Measurements from ENCODE around the gene MSI2. TPM values are rescaled to one million over a fixed set of nuclear protein-coding genes. Genes with fewer than 3 reads are reported as not detected.

Gene MSI2
- polyA plus RNA-seq, 12 donors: 24.1 to 40.3 (median 34.1) TPM; not detected in 1

- DNase-seq: no peak
These were observed 176.4 kb downstream of the MSI2 start for GRCh38 chr17:57432507-57433277.

DNA sequence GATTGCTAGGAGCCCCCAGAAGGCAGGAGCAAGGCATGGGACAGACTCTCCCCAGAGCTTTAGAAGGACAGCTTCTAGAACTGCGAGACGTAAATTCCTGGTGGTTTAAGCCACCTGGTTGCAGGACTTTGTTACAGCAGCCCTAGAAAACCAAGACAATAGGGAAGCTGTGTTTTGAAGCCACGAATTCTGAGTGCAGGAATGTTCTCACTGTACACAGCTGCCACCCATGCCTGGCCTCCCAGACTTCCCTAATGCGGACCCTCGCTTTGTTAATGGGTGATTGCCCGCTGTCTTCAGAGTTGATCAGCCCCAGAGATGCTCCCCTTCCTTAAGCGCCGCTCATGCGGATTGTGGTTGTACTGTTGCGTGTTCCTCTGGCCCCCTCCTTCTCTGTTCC lies 177.1 kb downstream of the MSI2 start:
- no peak for DNase-seq

DNA sequence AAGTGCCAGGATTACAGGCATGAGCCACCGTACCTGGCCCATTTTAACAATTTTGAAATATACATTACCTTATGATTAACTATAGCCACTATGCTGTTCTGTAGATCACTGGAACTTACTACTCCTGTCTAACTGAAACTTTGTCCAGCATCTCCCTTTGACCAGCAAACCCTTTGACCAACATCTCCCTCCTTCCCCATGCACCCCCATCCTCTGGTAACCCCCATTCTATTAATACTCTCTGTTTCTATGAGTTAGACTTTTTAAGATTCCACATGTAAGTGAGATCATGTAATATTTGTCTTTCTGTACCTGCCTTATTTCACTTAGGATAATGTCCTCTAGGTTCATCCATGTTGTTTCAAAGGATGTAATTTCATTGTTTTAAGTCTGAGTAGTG lies 178.0 kb downstream of the MSI2 start:
- DNase-seq: no peak

DNA sequence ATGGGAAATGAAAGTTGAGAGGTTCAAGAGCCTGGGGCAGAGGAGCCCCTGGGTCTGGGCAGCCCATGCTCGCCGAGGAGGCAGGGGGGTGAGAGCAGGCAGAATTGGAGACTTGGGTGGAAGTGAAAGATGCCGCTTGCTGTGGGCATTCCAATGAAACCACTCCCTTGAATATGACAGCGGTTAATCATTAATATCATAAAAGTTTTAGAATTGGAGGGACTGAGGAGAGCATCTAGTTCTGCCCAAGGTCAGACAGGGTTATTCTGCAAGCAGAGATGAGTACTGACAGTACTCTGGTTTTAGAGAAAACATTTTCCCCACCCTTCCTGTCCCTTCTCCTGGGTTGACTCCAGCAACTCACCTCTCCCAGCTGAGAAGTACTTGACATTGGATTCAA lies 180.2 kb downstream of the MSI2 start:
- no peak for DNase-seq

- DNase-seq: no peak
These were observed 181.9 kb downstream of the MSI2 start for GRCh38 chr17:57438066-57438731.

DNA sequence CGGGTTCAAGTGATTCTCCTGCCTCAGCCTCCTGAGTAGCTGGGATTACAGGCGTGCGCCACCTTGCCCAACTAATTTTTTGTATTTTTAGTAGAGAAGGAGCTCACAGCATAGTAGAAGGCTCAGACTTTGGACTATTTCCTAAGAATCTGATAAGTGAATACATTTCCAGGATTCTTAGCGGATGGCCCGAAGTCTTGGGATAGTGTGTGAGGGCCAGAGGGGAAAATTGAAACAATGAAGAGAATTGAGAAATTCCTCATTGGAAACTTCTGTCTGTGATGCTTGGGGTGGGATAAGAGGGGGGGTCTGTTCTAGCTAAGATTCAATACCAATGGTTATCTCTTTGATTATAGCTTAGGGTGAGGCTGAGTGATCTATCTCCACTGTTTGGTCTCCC lies 183.3 kb downstream of the MSI2 start:
- no peak for DNase-seq

- DNase-seq: peak; percentile 54
These were observed 184.4 kb downstream of the MSI2 start for GRCh38 chr17:57440522-57441269.

- DNase-seq: no peak
These were observed 184.9 kb downstream of the MSI2 start for GRCh38 chr17:57441270-57441600.

DNA sequence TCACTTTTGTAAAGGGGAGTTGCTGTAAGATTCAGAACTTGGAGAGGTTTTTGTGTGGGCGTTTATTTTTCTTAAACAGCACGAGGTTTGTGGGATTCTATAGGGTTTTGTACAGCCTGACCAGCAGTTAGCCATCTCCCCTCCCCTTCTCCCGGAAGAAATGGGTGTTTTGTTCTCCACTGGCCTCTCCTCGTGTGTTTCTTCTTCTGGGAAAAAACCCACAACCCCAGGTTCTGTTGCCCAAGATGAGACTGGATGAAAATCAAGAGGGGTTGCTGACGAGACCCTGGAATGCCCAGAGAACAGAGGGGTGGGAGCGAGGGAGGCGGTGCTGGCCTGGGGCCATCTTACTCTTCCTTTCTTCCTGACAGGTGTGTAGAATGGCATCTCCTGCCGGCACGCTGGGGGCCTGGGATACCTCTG lies 186.1 kb downstream of the MSI2 start:
- DNase-seq: no peak

DNA sequence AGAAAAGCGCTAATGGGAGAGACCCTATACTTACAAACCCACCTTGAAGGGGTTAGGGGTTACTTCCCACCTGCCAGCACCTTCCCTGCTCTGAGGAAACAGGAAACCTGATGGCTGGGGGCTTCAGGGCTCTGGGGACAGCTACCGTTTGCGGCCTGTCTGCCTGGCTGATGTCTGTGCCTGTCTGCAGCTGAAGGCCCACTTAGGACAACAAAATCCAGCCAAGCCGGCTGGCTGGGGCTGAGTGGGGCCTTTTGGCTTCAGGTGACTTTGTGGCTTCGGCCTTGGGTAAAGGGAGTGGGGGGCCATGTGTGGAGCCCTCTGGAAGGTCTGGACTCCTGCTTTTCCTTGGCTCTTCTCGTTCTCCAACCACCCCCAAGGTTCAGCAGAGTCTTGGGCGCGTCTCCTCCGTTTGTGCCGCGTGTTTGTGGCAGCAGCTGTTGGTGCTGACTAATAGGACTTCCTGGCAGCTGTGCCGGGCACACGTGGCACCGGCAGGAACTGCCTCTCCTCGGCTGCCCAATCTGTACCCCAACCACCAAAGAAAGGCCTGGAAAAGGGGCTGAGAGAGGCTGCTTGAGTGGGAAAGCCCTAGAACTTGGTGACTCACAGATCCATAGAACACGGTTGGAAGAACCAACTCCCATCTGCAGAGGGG lies 186.7 kb downstream of the MSI2 start:
- no peak for DNase-seq

DNA sequence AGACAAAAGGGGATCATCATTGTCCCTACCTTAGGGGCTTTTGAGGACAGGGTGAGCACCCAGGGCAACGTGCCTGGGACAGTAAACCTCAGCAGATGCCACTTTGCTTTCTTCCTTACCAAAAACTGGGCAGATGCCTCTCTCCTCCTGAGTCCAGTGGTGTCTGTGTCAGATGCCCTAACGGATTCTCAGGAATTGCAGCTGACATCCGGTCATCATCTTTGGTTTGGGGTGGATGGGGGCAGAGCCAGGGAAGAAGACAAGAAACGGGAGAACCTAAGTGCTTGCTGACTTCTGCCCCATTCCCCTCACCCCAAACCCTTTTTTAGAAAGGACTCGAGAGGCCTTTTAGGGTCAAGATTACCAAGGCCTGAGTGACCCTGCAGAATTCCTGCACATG lies 187.5 kb downstream of the MSI2 start:
- no peak for DNase-seq

- DNase-seq: no peak
These were observed 188.5 kb downstream of the MSI2 start for GRCh38 chr17:57444682-57445450.

GRCh38 chr17:57445772-57446472 lies 189.6 kb downstream of the MSI2 start:
- no peak for DNase-seq

- no peak for DNase-seq
These were observed 191.2 kb downstream of the MSI2 start for GRCh38 chr17:57447357-57447989.

DNA sequence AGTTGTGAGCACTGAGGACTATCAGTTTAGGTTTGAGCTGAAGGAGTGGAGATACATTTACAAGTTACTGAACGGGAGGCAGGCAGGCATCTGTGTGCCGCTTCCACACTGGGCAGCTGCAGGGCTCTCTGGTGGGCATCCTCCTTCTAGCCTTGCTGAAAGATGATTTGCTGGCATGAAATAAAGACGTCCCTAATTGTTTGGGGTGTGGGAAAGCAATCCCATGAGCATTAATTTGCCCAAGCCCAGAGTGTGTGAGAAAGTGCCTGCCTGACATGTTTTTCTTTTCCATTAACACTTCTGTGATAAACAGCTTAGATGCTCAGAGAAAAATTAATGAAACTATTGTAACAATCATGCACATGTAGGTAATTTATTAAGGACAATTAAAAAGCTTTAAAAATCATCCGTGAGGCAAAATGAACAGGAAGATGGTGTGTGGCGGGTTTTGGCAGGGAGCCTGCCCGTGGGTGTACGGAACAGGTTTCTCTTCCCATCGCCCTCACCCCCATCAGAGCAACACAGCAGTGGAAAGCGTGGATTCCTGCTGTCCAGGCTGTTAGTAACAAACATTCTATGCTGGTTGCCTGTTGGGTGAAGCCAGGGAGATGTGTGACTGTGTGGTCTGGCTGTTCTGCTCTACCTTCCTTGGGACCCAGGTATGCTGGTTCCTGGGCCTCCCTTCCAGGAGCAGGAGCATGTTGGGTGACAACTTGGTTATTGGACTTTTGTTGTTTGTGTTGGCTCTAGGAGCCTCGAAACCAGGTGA lies 191.9 kb downstream of the MSI2 start:
- DNase-seq: no peak

DNA sequence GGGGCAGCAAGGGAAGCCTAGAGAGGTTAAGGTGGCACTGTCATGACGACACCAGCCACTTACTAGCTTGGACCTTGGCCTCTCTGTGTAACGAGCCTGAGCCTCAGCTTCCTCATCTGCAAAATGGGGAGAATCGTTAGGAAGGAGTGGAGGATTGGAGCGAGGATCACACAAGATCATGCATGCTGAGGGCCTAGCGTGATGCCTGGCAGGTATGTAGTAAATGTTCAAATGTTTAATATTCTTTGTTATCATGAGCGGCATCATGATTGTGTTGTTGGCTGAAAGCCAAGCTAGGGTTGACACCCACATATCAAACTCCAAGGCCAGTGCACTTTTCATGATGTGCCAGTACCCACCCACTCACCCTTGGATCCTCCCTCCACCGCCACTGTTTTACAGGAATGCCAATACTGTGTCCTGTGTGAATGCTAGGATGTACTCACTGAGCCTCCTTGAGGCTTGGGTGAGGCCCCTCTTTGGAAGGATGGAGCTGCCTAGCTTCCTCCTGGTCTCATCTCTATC lies 192.5 kb downstream of the MSI2 start:
- no peak for DNase-seq

- no peak for DNase-seq
These were observed 194.9 kb downstream of the MSI2 start for GRCh38 chr17:57451191-57451590.

DNA sequence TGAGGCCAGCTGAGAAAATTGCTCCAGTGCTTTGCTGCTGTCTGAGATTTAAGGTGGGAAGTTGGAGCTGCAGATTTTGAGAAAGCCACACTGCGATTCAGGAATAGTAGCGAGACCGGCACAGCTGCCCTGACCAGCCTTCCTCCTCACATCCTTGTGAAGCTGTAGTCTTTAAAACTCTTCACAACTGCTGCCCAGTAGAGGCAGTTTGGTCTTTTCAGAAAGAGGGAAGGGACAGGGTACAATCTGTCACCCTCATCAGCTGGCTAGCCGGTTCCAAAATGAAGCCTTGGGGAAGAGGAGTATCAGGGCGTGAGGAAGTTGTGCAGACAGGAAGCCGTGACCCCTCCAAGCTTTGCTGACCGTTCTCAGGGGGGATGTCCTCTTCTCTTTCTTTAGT lies 195.3 kb downstream of the MSI2 start:
- DNase-seq: no peak

DNA sequence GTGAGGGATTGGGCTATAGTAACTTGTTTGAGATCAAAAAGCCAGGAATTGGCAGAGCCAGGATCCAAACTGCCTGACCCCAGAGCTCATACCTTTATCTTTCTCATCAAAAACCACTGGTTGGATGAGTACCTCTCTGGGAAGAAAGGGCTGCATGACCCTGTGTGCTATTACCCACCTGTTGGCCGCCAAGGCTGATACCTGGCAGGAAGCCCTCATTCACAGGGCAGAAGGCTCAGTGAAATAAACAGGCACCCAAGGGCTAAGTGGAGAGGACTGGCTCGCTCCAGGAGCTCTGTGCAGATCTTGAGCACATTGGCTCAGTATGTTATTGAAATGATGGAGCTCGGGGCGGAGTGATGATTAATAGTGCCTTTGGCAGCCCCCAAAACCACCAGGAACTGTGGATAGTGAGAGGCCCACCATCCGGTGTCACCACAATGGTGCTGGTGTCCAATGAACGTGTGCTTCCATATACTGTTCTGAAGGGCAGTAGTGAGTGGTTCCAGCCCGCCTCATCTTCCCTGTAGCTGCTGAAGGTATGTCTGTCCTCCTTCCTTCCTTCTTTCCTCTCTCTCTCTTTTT lies 197.6 kb downstream of the MSI2 start:
- DNase-seq: no peak

Measured in muscle of arm (tissue), 12 donors.